GM23338 (cell line): ENCODE data around the gene LRRC37A2. TPM values are rescaled to one million over a fixed set of nuclear protein-coding genes. Genes with fewer than 3 reads are reported as not detected.
"Not testable (repeated sequence)": the region's sequence is repeated elsewhere in the genome, so short reads cannot be mapped to it uniquely, and the experiment has no call there.

ENCODE experiments used
- ATAC-seq: fragments of 200-7000 bp; cut with Tn5 transposase; 3 replicates; pipeline ENCODE4 v1.9.1; 2020
- DNase-seq: peaks from one replicate; pipeline ENCODE4 v3.0.0-alpha.2; 2015; ENCODE audit warnings: low spot score
- H2AFZ ChIP-seq: fragments of 200-600 bp; sonication (generic); 2 replicates; pipeline ENCODE4 v1.8.0; 2016; ENCODE audit warnings: antibody characterized with exemption, mild to moderate bottlenecking, moderate library complexity
- H3F3A ChIP-seq: fragments of 200-600 bp; sonication (generic); replicated peaks from 2 replicates; pipeline ENCODE4 v1.8.0; 2017; ENCODE audit warnings: antibody characterized with exemption, mixed run types, low read depth
- H3K27ac ChIP-seq: fragments of 200-600 bp; sonication (generic); 2 replicates; pipeline ENCODE4 v1.6.1; 2016; ENCODE audit warnings: low read depth
- H3K27me3 ChIP-seq: fragments of 200-600 bp; sonication (generic); 2 replicates; pipeline ENCODE4 v1.8.0; 2016; ENCODE audit warnings: mild to moderate bottlenecking, mixed run types, moderate library complexity; ENCODE audit not compliant: insufficient read depth
- H3K36me3 ChIP-seq: fragments of 200-600 bp; sonication (generic); 2 replicates; pipeline ENCODE4 v1.8.0; 2016; ENCODE audit warnings: mild to moderate bottlenecking; ENCODE audit not compliant: insufficient read depth
- H3K4me1 ChIP-seq: fragments of 200-600 bp; sonication (generic); 2 replicates; pipeline ENCODE4 v1.8.0; 2016; ENCODE audit warnings: mild to moderate bottlenecking, moderate library complexity; ENCODE audit not compliant: insufficient read depth
- H3K4me2 ChIP-seq: fragments of 200-600 bp; sonication (generic); 2 replicates; pipeline ENCODE4 v1.7.1; 2017; ENCODE audit warnings: mixed run types
- H3K4me3 ChIP-seq: fragments of 200-600 bp; sonication (generic); 2 replicates; pipeline ENCODE4 v1.6.1; 2016; ENCODE audit warnings: mixed run types
- H3K79me2 ChIP-seq: fragments of 200-600 bp; sonication (generic); replicated peaks from 2 replicates; pipeline ENCODE4 v1.8.0; 2017; ENCODE audit warnings: mild to moderate bottlenecking; ENCODE audit not compliant: insufficient read depth
- H3K9me2 ChIP-seq: fragments of 200-600 bp; sonication (generic); 2 replicates; pipeline ENCODE4 v1.8.0; 2017; ENCODE audit not compliant: insufficient read depth
- H4K20me1 ChIP-seq: fragments of 200-600 bp; sonication (generic); replicated peaks from 2 replicates; pipeline ENCODE4 v1.8.0; 2017; ENCODE audit warnings: mild to moderate bottlenecking; ENCODE audit not compliant: insufficient read depth
- H3K27ac Mint-ChIP-seq: 2 replicates; pipeline ENCODE4 v1.8.0; 2020; ENCODE audit warnings: inconsistent platforms, mild to moderate bottlenecking, moderate library complexity, mixed read lengths
- H3K27me3 Mint-ChIP-seq: 3 replicates; pipeline ENCODE4 v1.8.0; 2022; ENCODE audit warnings: low read depth, mild to moderate bottlenecking, moderate library complexity, mixed read lengths, inconsistent platforms; ENCODE audit not compliant: insufficient read depth, poor library complexity
- H3K36me3 Mint-ChIP-seq: 3 replicates; pipeline ENCODE4 v1.8.0; 2021; ENCODE audit warnings: low read depth, mild to moderate bottlenecking, inconsistent platforms, moderate library complexity, mixed read lengths
- H3K4me1 Mint-ChIP-seq: 3 replicates; pipeline ENCODE4 v1.8.0; 2020; ENCODE audit warnings: mild to moderate bottlenecking, inconsistent platforms, mixed read lengths
- H3K4me3 Mint-ChIP-seq: 3 replicates; pipeline ENCODE4 v1.8.0; 2021; ENCODE audit warnings: moderate library complexity, mild to moderate bottlenecking, inconsistent platforms, mixed read lengths
- H3K9me3 Mint-ChIP-seq: 3 replicates; pipeline ENCODE4 v1.8.0; 2020; ENCODE audit warnings: moderate library complexity, mild to moderate bottlenecking, inconsistent platforms, mixed read lengths
- long read RNA-seq: library from polyadenylated mRNA; unstranded; transcript quantifications from one replicate; pipeline ENCODE4 v2.0.0, GENCODE V29; 2020; ENCODE audit not compliant: unreplicated experiment
- polyA plus RNA-seq: library from polyadenylated mRNA; unstranded; fragments of >200 nt; fragmentation: Nextera tagmentation; extraction: Ambion mirVana; gene quantifications from 2 replicates; pipeline ENCODE4 v1.2.1, GENCODE V29; 2016
- total RNA-seq: library from RNA; depleted of rRNA; stranded (reverse); fragments of >200 nt; shearing (Covaris generic); gene quantifications from 2 replicates; pipeline ENCODE4 v1.2.3, GENCODE V29; 2014; rRNA removed

Gene LRRC37A2
- total RNA-seq (12.2 and 14.6 TPM in 2 replicates), polyA plus RNA-seq (14.5 and 16.1 TPM in 2 replicates)
- long read RNA-seq, partial matches to known transcripts: 1 of 3 reads
- long read RNA-seq, other reads (novel, unspliced or antisense): 1 of 3 reads

- not testable (repeated sequence) for ATAC-seq, H3K27me3 Mint-ChIP-seq, H3K9me3 Mint-ChIP-seq, H4K20me1 ChIP-seq, H3K4me1 Mint-ChIP-seq, H3F3A ChIP-seq, H3K4me1 ChIP-seq, H2AFZ ChIP-seq, H3K4me3 Mint-ChIP-seq, H3K79me2 ChIP-seq, H3K27ac Mint-ChIP-seq, H3K4me2 ChIP-seq, H3K27ac ChIP-seq, H3K9me2 ChIP-seq, H3K36me3 Mint-ChIP-seq, H3K27me3 ChIP-seq, H3K4me3 ChIP-seq, H3K36me3 ChIP-seq, DNase-seq
Observed at GRCh38 chr17:46512168-46512567, at the start of gene LRRC37A2. Gene LRRC37A2, plus strand, starts transcription at chr17:46512468. Its CDS starts 245 bp downstream, at chr17:46512713.

GRCh38 chr17:46467618-46468017 lies 44.6 kb upstream of the LRRC37A2 start:
- H3K4me3 Mint-ChIP-seq, H3K9me2 ChIP-seq, H3K27ac Mint-ChIP-seq, H3K36me3 ChIP-seq, H3K4me3 ChIP-seq, H3K36me3 Mint-ChIP-seq, H3K4me1 ChIP-seq, H3K4me2 ChIP-seq, H4K20me1 ChIP-seq, ATAC-seq, H3K79me2 ChIP-seq, H3K27me3 ChIP-seq, H3K27ac ChIP-seq, H3F3A ChIP-seq, H3K4me1 Mint-ChIP-seq, H2AFZ ChIP-seq, DNase-seq, H3K9me3 Mint-ChIP-seq, H3K27me3 Mint-ChIP-seq: not testable (repeated sequence)

GRCh38 chr17:46474489-46474888 lies 37.8 kb upstream of the LRRC37A2 start:
- H3K27me3 ChIP-seq, H4K20me1 ChIP-seq, H3K27ac ChIP-seq, H3K4me3 ChIP-seq, H3K36me3 ChIP-seq, DNase-seq, H2AFZ ChIP-seq, H3K27me3 Mint-ChIP-seq, H3F3A ChIP-seq, H3K4me2 ChIP-seq, ATAC-seq, H3K27ac Mint-ChIP-seq, H3K9me3 Mint-ChIP-seq, H3K9me2 ChIP-seq, H3K79me2 ChIP-seq, H3K36me3 Mint-ChIP-seq, H3K4me1 Mint-ChIP-seq, H3K4me1 ChIP-seq, H3K4me3 Mint-ChIP-seq: not testable (repeated sequence)

GRCh38 chr17:46475583-46475982 lies 36.7 kb upstream of the LRRC37A2 start:
- not testable (repeated sequence) for DNase-seq, H3K9me2 ChIP-seq, H3K4me1 Mint-ChIP-seq, H3K4me1 ChIP-seq, H3K27me3 Mint-ChIP-seq, H3K4me3 ChIP-seq, H3K36me3 Mint-ChIP-seq, H3K79me2 ChIP-seq, H3K27ac Mint-ChIP-seq, H3K27ac ChIP-seq, H3K4me3 Mint-ChIP-seq, H3K27me3 ChIP-seq, H3F3A ChIP-seq, ATAC-seq, H2AFZ ChIP-seq, H3K9me3 Mint-ChIP-seq, H3K36me3 ChIP-seq, H3K4me2 ChIP-seq, H4K20me1 ChIP-seq

GRCh38 chr17:46478823-46479222 lies 33.4 kb upstream of the LRRC37A2 start:
- H2AFZ ChIP-seq, H3K27me3 ChIP-seq, H3K4me1 Mint-ChIP-seq, H3K36me3 ChIP-seq, H3K27me3 Mint-ChIP-seq, H3K4me3 Mint-ChIP-seq, H3K4me1 ChIP-seq, H3F3A ChIP-seq, H3K79me2 ChIP-seq, ATAC-seq, H3K4me2 ChIP-seq, H3K36me3 Mint-ChIP-seq, H3K27ac ChIP-seq, H4K20me1 ChIP-seq, H3K27ac Mint-ChIP-seq, H3K9me2 ChIP-seq, H3K9me3 Mint-ChIP-seq, DNase-seq, H3K4me3 ChIP-seq: not testable (repeated sequence)

DNA sequence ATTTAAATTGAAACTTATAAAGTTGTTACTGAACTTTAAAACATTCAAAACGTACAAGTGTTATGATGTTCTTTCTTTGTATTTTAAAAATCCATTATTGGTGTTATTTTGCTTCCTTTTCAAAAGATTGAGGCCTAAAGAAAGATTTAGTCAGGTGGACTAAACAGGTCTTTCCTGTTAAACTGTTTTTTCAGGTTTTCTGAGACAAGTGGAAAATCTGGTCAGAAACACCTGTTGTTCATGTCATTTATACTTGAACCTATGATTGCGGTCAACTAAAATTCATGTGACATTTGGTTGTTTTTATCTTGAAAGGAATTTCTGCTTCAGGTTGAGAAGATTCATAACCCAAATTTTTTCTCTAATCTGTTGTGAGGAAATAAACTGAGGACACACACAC lies 31.0 kb upstream of the LRRC37A2 start:
- not testable (repeated sequence) for H3K9me3 Mint-ChIP-seq, H4K20me1 ChIP-seq, H3K27me3 ChIP-seq, ATAC-seq, H3K36me3 ChIP-seq, H3K4me1 ChIP-seq, H3F3A ChIP-seq, H3K4me3 ChIP-seq, H3K27ac Mint-ChIP-seq, H3K36me3 Mint-ChIP-seq, H3K27ac ChIP-seq, H3K9me2 ChIP-seq, H3K4me2 ChIP-seq, H3K4me1 Mint-ChIP-seq, H3K79me2 ChIP-seq, H2AFZ ChIP-seq, DNase-seq, H3K27me3 Mint-ChIP-seq, H3K4me3 Mint-ChIP-seq

- H3K4me3 Mint-ChIP-seq, H3K27ac Mint-ChIP-seq, H3K4me3 ChIP-seq, H4K20me1 ChIP-seq, H3F3A ChIP-seq, H3K4me1 ChIP-seq, H3K4me1 Mint-ChIP-seq, H2AFZ ChIP-seq, H3K4me2 ChIP-seq, H3K27me3 ChIP-seq, H3K27ac ChIP-seq, H3K36me3 ChIP-seq, ATAC-seq, H3K36me3 Mint-ChIP-seq, H3K27me3 Mint-ChIP-seq, H3K9me3 Mint-ChIP-seq, H3K9me2 ChIP-seq, DNase-seq: not testable (repeated sequence)
- peaks cover 22% of the 10 kb centered on the region for H3K79me2 ChIP-seq
Observed at GRCh38 chr17:46492021-46492420, 20.2 kb upstream of the LRRC37A2 start.
